HCT116 (cell line): ENCODE results near the gene CBX4. TPM values are rescaled to one million over a fixed set of nuclear protein-coding genes. Genes with fewer than 3 reads are reported as not detected.

Experiments used
- ATAC-seq: fragments of 200-7000 bp; cut with Tn5 transposase; 2 replicates; pipeline ENCODE4 v1.9.1; 2020; ENCODE audit warnings: mild to moderate bottlenecking, moderate library complexity
- BruUV-seq: library from RNA; stranded (reverse); fragments of 400-500 nt; replicated peaks from 2 replicates; lab custom pipeline; 2021; lab: Mats Ljungman, UMichigan
- CTCF ChIA-PET: fragments of 300-600 bp; sonication (Branson Sonifier 250); formaldehyde crosslinking; loops from one replicate; lab custom pipeline; 2021; ENCODE audit warnings: antibody characterized with exemption; lab: Charles Lee
- POLR2A ChIA-PET: fragments of 300-600, 350-600 bp; sonication (Branson Sonifier 250); formaldehyde crosslinking; loops from one replicate; lab custom pipeline; 2021; ENCODE audit warnings: antibody characterized with exemption; lab: Charles Lee
- RAD21 ChIA-PET, 2 experiments: fragments of 300-600 bp; sonication (Branson Sonifier 250); formaldehyde crosslinking; loops; one replicate each; lab custom pipeline; 2023; ENCODE audit warnings: low total read pairs in 2 of 2; ENCODE audit not compliant: uncharacterized antibody in 2 of 2, unreplicated experiment in 2 of 2, low non-redundant PET in 1 of 2; lab: Charles Lee
- DNase-seq: peaks from one replicate; pipeline ENCODE4 v3.0.0-alpha.2; 2010; ENCODE audit warnings: low read depth, low spot score
- H2AFZ ChIP-seq: fragments of 200-600 bp; shearing (Covaris generic), sonication (generic); 2 replicates; pipeline ENCODE4 v1.6.1; 2017; ENCODE audit warnings: low read depth, mixed run types, mixed read lengths, antibody characterized with exemption, low read length; ENCODE audit not compliant: poor library complexity, severe bottlenecking
- H3K27ac ChIP-seq: 2 replicates; pipeline ENCODE4 v1.5.1; 2012; ENCODE audit warnings: low read depth, low read length
- H3K27me3 ChIP-seq: fragments of 200-600 bp; sonication (generic); 2 replicates; pipeline ENCODE4 v1.6.1; 2016; ENCODE audit warnings: mixed run types, low read length, mixed read lengths; ENCODE audit not compliant: insufficient read depth
- H3K36me3 ChIP-seq, 2 experiments: fragments of 200-500 bp in 1 of 2; fragments of 200-600 bp in 1 of 2; sonication (Bioruptor generic) in 1 of 2; sonication (generic) in 1 of 2; 2 replicates each; pipeline versions ENCODE4 v1.5.1 to v1.6.1; 2014 to 2016; ENCODE audit warnings: low read length in 2 of 2, inconsistent platforms in 1 of 2, mixed read lengths in 1 of 2, mixed run types in 1 of 2; ENCODE audit not compliant: insufficient read depth in 2 of 2, control insufficient read depth in 1 of 2
- H3K4me1 ChIP-seq, 2 experiments: fragments of 200-600 bp in 1 of 2; sonication (generic) in 1 of 2; 2 replicates each; pipeline versions ENCODE4 v1.5.1 to v1.6.1; 2012 to 2017; ENCODE audit warnings: low read length in 2 of 2, inconsistent platforms in 1 of 2, mild to moderate bottlenecking in 1 of 2, mixed read lengths in 1 of 2, mixed run types in 1 of 2, moderate library complexity in 1 of 2; ENCODE audit not compliant: insufficient read depth in 2 of 2, control insufficient read depth in 1 of 2
- H3K4me2 ChIP-seq: fragments of 200-600 bp; sonication (generic); 2 replicates; pipeline ENCODE4 v1.6.1; 2017; ENCODE audit warnings: mixed run types, low read length, mixed read lengths
- H3K4me3 ChIP-seq, 2 experiments: fragments of 200-600 bp in 1 of 2; sonication (generic) in 1 of 2; replicated peaks in 1 of 2; 2 replicates each; pipeline ENCODE4 v1.5.1; 2011 to 2016; ENCODE audit warnings: low read length in 2 of 2, control low read depth in 1 of 2, low read depth in 1 of 2, mild to moderate bottlenecking in 1 of 2, mixed read lengths in 1 of 2, mixed run types in 1 of 2
- H3K79me2 ChIP-seq: fragments of 200-600 bp; sonication (generic); 2 replicates; pipeline ENCODE4 v1.6.1; 2017; ENCODE audit warnings: mild to moderate bottlenecking, mixed run types, low read length, moderate library complexity, mixed read lengths; ENCODE audit not compliant: insufficient read depth
- H3K9ac ChIP-seq: fragments of 200-600 bp; sonication (generic); 2 replicates; pipeline ENCODE4 v1.6.1; 2016; ENCODE audit warnings: low read length, mixed read lengths
- H3K9me2 ChIP-seq: fragments of 200-600 bp; sonication (generic), shearing (Covaris generic); 2 replicates; pipeline ENCODE4 v1.6.1; 2017; ENCODE audit warnings: mixed run types, mild to moderate bottlenecking, moderate library complexity; ENCODE audit not compliant: insufficient read depth
- H3K9me3 ChIP-seq, 2 experiments: fragments of 200-500 bp in 1 of 2; fragments of 200-600 bp in 1 of 2; sonication (Bioruptor generic) in 1 of 2; sonication (generic) in 1 of 2; 2 replicates each; pipeline ENCODE4 v1.6.1; 2014 to 2017; ENCODE audit warnings: low read length in 2 of 2, mixed read lengths in 2 of 2, inconsistent platforms in 1 of 2, low read depth in 1 of 2, mild to moderate bottlenecking in 1 of 2, mixed run types in 1 of 2, moderate library complexity in 1 of 2; ENCODE audit not compliant: control insufficient read depth in 1 of 2, insufficient read depth in 1 of 2
- H4K20me1 ChIP-seq: fragments of 200-600 bp; sonication (generic), shearing (Covaris generic); 2 replicates; pipeline ENCODE4 v1.6.1; 2017; ENCODE audit warnings: mixed run types, mild to moderate bottlenecking, moderate library complexity; ENCODE audit not compliant: insufficient read depth
- CBX3 ChIP-seq: IDR thresholded peaks from 2 replicates; pipeline ENCODE4 v1.6.1; 2012; ENCODE audit warnings: low read depth
- CEBPB ChIP-seq: IDR thresholded peaks from 2 replicates; pipeline ENCODE4 v1.6.1; 2012; ENCODE audit warnings: low read depth
- EZH2 ChIP-seq: fragments of 200-600 bp; sonication (generic); IDR thresholded peaks from 2 replicates; pipeline ENCODE4 v1.6.1; 2017; ENCODE audit warnings: antibody characterized with exemption, mixed run types
- EZH2phosphoT487 ChIP-seq: fragments of 200-600 bp; IDR thresholded peaks from 2 replicates; pipeline ENCODE4 v1.6.1; 2018; ENCODE audit warnings: antibody characterized with exemption, borderline replicate concordance
- FOSL1 ChIP-seq: IDR thresholded peaks from 2 replicates; pipeline ENCODE4 v1.6.1; 2012; ENCODE audit warnings: low read depth
- JUND ChIP-seq: IDR thresholded peaks from 2 replicates; pipeline ENCODE4 v1.6.1; 2012
- POLR2A ChIP-seq: IDR thresholded peaks from 2 replicates; pipeline ENCODE4 v1.7.0; 2011; ENCODE audit warnings: borderline replicate concordance; ENCODE audit not compliant: insufficient read depth, insufficient read length; ENCODE audit errors: extremely low read depth
- SIN3A ChIP-seq: IDR thresholded peaks from 2 replicates; pipeline ENCODE4 v1.6.1; 2012; ENCODE audit warnings: low read depth
- SP1 ChIP-seq: IDR thresholded peaks from 2 replicates; pipeline ENCODE4 v1.6.1; 2012; ENCODE audit warnings: low read depth
- SRF ChIP-seq: IDR thresholded peaks from 2 replicates; pipeline ENCODE4 v1.6.1; 2012; ENCODE audit warnings: low read depth
- TCF7L2 ChIP-seq: IDR thresholded peaks from 2 replicates; pipeline ENCODE4 v1.7.0; 2011; ENCODE audit warnings: borderline replicate concordance, inconsistent platforms; ENCODE audit not compliant: insufficient read depth, insufficient read length; ENCODE audit errors: extremely low read depth
- YY1 ChIP-seq: IDR thresholded peaks from 2 replicates; pipeline ENCODE4 v1.6.1; 2011; ENCODE audit warnings: low read length, low read depth, moderate library complexity, mild to moderate bottlenecking; ENCODE audit not compliant: insufficient replicate concordance; ENCODE audit errors: extremely low read depth
- ZNF274 ChIP-seq: fragments of 200-500 bp; sonication (Bioruptor generic); IDR thresholded peaks from 2 replicates; pipeline ENCODE4 v1.6.1; 2014; ENCODE audit warnings: mild to moderate bottlenecking, low read depth, low read length, inconsistent platforms
- intact Hi-C: fragments of 100-400 bp; cut with micrococcal nuclease; formaldehyde crosslinking; loops from 2 replicates; pipeline ENCODE4 v1.10.0; 2022
- total RNA-seq: library from RNA; stranded (reverse); gene quantifications from one replicate; pipeline ENCODE4 v1.2.1, GENCODE V29; 2021; ENCODE audit not compliant: unreplicated experiment
- TF ChIP-seq, protein P1 (sequence below), 3 experiments: fragments of 200-600 bp in 1 of 3; sonication (generic) in 1 of 3; IDR thresholded peaks in 2 of 3; conservative IDR thresholded peaks in 1 of 3; 2 replicates each; pipeline ENCODE4 v1.5.1; 2012 to 2017; ENCODE audit warnings: low read depth in 2 of 3, low read length in 2 of 3, antibody characterized with exemption in 1 of 3, borderline replicate concordance in 1 of 3, control low read depth in 1 of 3, mild to moderate bottlenecking in 1 of 3, mixed read lengths in 1 of 3, mixed run types in 1 of 3, moderate library complexity in 1 of 3; ENCODE audit not compliant: insufficient read depth in 1 of 3
- TF ChIP-seq, protein P2 (sequence below): IDR thresholded peaks from 2 replicates; pipeline ENCODE4 v1.6.1; 2012
- TF ChIP-seq, protein P3 (sequence below): IDR thresholded peaks from 2 replicates; pipeline ENCODE4 v1.6.1; 2012

CBX4 gene
- total RNA-seq, 1 experiment from 2014 or later = 60.9 TPM

DNA sequence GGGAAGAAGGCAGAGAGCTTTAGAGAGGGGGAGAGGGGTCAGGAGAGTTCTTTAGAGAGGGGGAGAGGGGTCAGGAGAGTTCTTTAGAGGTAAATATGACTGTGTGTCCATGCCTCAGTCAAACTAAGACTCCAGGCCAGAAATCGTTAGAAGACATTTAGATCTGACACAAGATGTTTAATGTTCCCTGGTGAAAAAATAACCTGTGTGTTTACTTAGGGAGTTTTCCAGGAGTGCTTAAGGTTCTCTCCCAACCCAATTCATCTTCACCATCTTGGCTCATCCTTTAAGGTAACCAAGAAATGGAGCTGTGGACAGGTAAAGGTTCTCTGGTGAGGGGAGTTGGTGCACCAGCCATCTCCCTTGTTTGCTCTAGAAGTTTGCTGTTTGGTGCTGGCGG, 9.8 kb downstream of the CBX4 start:
- Histone ChIP-seq H3K27me3 (no peaks in the 10 kb centered on the region), H3K4me3 (no peak overlapping the region), H3K9ac (no peak overlapping the region), H3K27ac (no peak overlapping the region), H3K4me1 (peaks cover 30 to 42% of the 10 kb centered on the region in 2 experiments; a peak in 3 of 4 replicates), H4K20me1 (no peaks in the 10 kb centered on the region; the same call in 1 of the 2 replicates), H3K9me3 (no peaks in the 10 kb centered on the region), H3K36me3 (peaks cover 9 to 10% of the 10 kb centered on the region in 2 experiments; a peak in 2 of 4 replicates), H3K4me2 (no peak overlapping the region), H3K79me2 (peaks cover 11% of the 10 kb centered on the region), H3K9me2 (no peaks in the 10 kb centered on the region), H2AFZ (no peak overlapping the region)
- DNase-seq = no peak
- no peak for ATAC-seq
- RAD21 ChIA-PET = no interaction called here
- POLR2A ChIA-PET = interaction anchor here (1.2 to 2.2 kb wide), 3 partner anchors 8 to 11 kb away, joined by 3 to 8 read pairs (median 6); partner anchors contain the start of gene CBX4
- no TSS peak for BruUV-seq
- intact Hi-C loops = no loop called here
- TF ChIP-seq, protein P1, sequence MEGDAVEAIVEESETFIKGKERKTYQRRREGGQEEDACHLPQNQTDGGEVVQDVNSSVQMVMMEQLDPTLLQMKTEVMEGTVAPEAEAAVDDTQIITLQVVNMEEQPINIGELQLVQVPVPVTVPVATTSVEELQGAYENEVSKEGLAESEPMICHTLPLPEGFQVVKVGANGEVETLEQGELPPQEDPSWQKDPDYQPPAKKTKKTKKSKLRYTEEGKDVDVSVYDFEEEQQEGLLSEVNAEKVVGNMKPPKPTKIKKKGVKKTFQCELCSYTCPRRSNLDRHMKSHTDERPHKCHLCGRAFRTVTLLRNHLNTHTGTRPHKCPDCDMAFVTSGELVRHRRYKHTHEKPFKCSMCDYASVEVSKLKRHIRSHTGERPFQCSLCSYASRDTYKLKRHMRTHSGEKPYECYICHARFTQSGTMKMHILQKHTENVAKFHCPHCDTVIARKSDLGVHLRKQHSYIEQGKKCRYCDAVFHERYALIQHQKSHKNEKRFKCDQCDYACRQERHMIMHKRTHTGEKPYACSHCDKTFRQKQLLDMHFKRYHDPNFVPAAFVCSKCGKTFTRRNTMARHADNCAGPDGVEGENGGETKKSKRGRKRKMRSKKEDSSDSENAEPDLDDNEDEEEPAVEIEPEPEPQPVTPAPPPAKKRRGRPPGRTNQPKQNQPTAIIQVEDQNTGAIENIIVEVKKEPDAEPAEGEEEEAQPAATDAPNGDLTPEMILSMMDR (IDR thresholded peaks at IDR 0.05 in 2 of 3, conservative IDR thresholded peaks at IDR 0.05 in 1 of 3; ENCODE audit: borderline replicate concordance in 1 of 3, insufficient read depth in 1 of 3, low read depth in 2 of 3, low read length in 2 of 3) = no peak
- TF ChIP-seq CEBPB (no peak), SRF (no peak), POLR2A (no peak), EZH2phosphoT487 (no peak), EZH2 (no peak), TCF7L2 (no peak), JUND (no peak), YY1 (no peak), SP1 (no peak), CBX3 (no peak), SIN3A (no peak), FOSL1 (no peak), ZNF274 (no peak)
- TF ChIP-seq, protein P2, sequence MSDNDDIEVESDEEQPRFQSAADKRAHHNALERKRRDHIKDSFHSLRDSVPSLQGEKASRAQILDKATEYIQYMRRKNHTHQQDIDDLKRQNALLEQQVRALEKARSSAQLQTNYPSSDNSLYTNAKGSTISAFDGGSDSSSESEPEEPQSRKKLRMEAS = no peak
- TF ChIP-seq, protein P3, sequence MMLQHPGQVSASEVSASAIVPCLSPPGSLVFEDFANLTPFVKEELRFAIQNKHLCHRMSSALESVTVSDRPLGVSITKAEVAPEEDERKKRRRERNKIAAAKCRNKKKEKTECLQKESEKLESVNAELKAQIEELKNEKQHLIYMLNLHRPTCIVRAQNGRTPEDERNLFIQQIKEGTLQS = no peak
- CTCF ChIA-PET = interaction anchor here (1.7 to 1.9 kb wide), 2 partner anchors 10 to 18 kb away, joined by 10 to 11 read pairs; partner anchors contain the start of gene CBX4
